ENCODE measurements around the gene PHF12. TPM values are rescaled to one million over a fixed set of nuclear protein-coding genes. Genes with fewer than 3 reads are reported as not detected.

PHF12 gene
- total and polyA plus RNA-seq, 10 of the 15 experiments (the other 5 are each of a cell fraction or from before 2014, with no cell fraction given) = 1.3 to 43.9 (median 19.2) TPM

- POLR2A ChIA-PET = interaction anchor here (0.8 kb wide), 1 partner anchor 47 kb away, joined by 3 read pairs; no protein-coding TSS in a partner anchor
- DNase-seq (ENCODE audit: low read depth, low spot score) = no peak
- Histone ChIP-seq H3K9ac (ENCODE audit: control insufficient read depth, insufficient read depth, low read length) (no peak overlapping the region), H3K27me3 (replicated peaks in 1 of 2; ENCODE audit: control insufficient read depth in 2 of 2, insufficient read depth in 2 of 2, low read length in 1 of 2) (no peaks in the 10 kb centered on the region), H3K79me2 (ENCODE audit: control insufficient read depth, insufficient read depth, low read length) (peaks cover 83% of the 10 kb centered on the region), H4K20me1 (ENCODE audit: control insufficient read depth, insufficient read depth) (no peaks in the 10 kb centered on the region), H3K4me1 (ENCODE audit: control insufficient read depth, insufficient read depth, low read length) (peaks cover 9% of the 10 kb centered on the region; the same call in 1 of the 2 replicates), H3K4me2 (ENCODE audit: control insufficient read depth, insufficient read depth) (no peak overlapping the region), H3K27ac (ENCODE audit: control insufficient read depth, insufficient read depth) (no peak overlapping the region), H2AFZ (ENCODE audit: control insufficient read depth, low read depth, low read length) (no peak overlapping the region), H3K36me3 (ENCODE audit: control insufficient read depth in 2 of 2, insufficient read depth in 2 of 2, low read length in 1 of 2) (peaks cover 0 to 21% of the 10 kb centered on the region in 2 experiments), H3K9me3 (replicated peaks; ENCODE audit: control insufficient read depth, insufficient read depth, low read length) (no peaks in the 10 kb centered on the region), H3K4me3 (no peak overlapping the region)
- no peak for ATAC-seq
- BruUV-seq (replicated peaks) = no TSS peak
- WGBS (ENCODE audit: insufficient coverage, insufficient replicate concordance, low lambda C conversion rate, missing lambda C conversion rate) = 27% methylated on average over 3 of the region's 3 CpGs
- SMC1A ChIA-PET (ENCODE audit: uncharacterized antibody, unreplicated experiment) = interaction anchor here (0.8 to 5.1 kb wide), 3 partner anchors 7 to 13 kb away, joined by 3 to 34 read pairs (median 3); no protein-coding TSS in a partner anchor
- TF ChIP-seq CBX5 (IDR thresholded peaks at IDR 0.05; ENCODE audit: low read depth) (no peak), NFIC (IDR thresholded peaks at IDR 0.05; ENCODE audit: low read depth, low read length) (no peak), SPI1 (IDR thresholded peaks at IDR 0.05; ENCODE audit: borderline replicate concordance, insufficient read depth, low read depth, low read length) (no peak), CHD1 (IDR thresholded peaks at IDR 0.05; ENCODE audit: low read depth, low read length) (no peak), SREBF1 (IDR thresholded peaks at IDR 0.05; ENCODE audit: low read length) (no peak)
- TF ChIP-seq, protein P1, sequence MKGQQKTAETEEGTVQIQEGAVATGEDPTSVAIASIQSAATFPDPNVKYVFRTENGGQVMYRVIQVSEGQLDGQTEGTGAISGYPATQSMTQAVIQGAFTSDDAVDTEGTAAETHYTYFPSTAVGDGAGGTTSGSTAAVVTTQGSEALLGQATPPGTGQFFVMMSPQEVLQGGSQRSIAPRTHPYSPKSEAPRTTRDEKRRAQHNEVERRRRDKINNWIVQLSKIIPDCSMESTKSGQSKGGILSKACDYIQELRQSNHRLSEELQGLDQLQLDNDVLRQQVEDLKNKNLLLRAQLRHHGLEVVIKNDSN (IDR thresholded peaks at IDR 0.05; ENCODE audit: borderline replicate concordance, extremely low read length, insufficient read depth, low read depth, low read length) = no peak
- RAD21 ChIA-PET (ENCODE audit: unreplicated experiment) = interaction anchor here (0.6 kb wide), 1 partner anchor 177 kb away, joined by 3 read pairs; no protein-coding TSS in a partner anchor
- intact Hi-C loops (cut with micrococcal nuclease; ENCODE audit: unreplicated experiment) = no loop called here
- in situ Hi-C loops (cut with MboI) = no loop called here
- CTCF ChIA-PET = no interaction called here
- FAIRE-seq = no peak
Measured at GRCh38 chr17:28940142-28940541, 11.2 kb downstream of the PHF12 start.

- no peak for ATAC-seq
- H2AFZ ChIP-seq (ENCODE audit: control insufficient read depth, low read depth, low read length) = no peak overlapping the region
- peaks cover 2% of the 10 kb centered on the region for H4K20me1 ChIP-seq (ENCODE audit: control insufficient read depth, insufficient read depth)
- H3K9ac ChIP-seq (ENCODE audit: control insufficient read depth, insufficient read depth, low read length) = no peak overlapping the region
- peaks cover 10% of the 10 kb centered on the region; the same call in 1 of the 2 replicates for H3K4me1 ChIP-seq (ENCODE audit: control insufficient read depth, insufficient read depth, low read length)
- H3K79me2 ChIP-seq (ENCODE audit: control insufficient read depth, insufficient read depth, low read length) = peaks cover 77% of the 10 kb centered on the region
- in situ Hi-C loops (cut with MboI) (no loop called here), intact Hi-C loops (cut with micrococcal nuclease; ENCODE audit: unreplicated experiment) (no loop called here)
- ChIA-PET CTCF (interaction anchor here (1.8 to 4.5 kb wide), 4 partner anchors 10 to 175 kb away, joined by 6 to 15 read pairs (median 8); no protein-coding TSS in a partner anchor), RAD21 (ENCODE audit: unreplicated experiment) (interaction anchor here (1.5 to 1.9 kb wide), 2 partner anchors 11 to 175 kb away, joined by 3 to 6 read pairs; no protein-coding TSS in a partner anchor), POLR2A (no interaction called here), SMC1A (ENCODE audit: uncharacterized antibody, unreplicated experiment) (interaction anchor here (0.8 to 5.1 kb wide), 3 partner anchors 11 to 186 kb away, joined by 3 to 34 read pairs (median 3); no protein-coding TSS in a partner anchor)
- no TSS peak for BruUV-seq (replicated peaks)
- no peak for DNase-seq (ENCODE audit: low read depth, low spot score)
- H3K4me3 ChIP-seq = no peak overlapping the region
- TF ChIP-seq HCFC1 (IDR thresholded peaks at IDR 0.05; ENCODE audit: low read length) = no peak
- no peak for TF ChIP-seq KDM1A (IDR thresholded peaks at IDR 0.05; ENCODE audit: borderline replicate concordance)
- no peak for TF ChIP-seq RAD21 (IDR thresholded peaks at IDR 0.05; ENCODE audit: insufficient read depth, low read depth, low read length)
- TF ChIP-seq SIX5 (IDR thresholded peaks at IDR 0.05; ENCODE audit: low read depth, low read length, severe bottlenecking) = no peak
- TF ChIP-seq, protein P2, sequence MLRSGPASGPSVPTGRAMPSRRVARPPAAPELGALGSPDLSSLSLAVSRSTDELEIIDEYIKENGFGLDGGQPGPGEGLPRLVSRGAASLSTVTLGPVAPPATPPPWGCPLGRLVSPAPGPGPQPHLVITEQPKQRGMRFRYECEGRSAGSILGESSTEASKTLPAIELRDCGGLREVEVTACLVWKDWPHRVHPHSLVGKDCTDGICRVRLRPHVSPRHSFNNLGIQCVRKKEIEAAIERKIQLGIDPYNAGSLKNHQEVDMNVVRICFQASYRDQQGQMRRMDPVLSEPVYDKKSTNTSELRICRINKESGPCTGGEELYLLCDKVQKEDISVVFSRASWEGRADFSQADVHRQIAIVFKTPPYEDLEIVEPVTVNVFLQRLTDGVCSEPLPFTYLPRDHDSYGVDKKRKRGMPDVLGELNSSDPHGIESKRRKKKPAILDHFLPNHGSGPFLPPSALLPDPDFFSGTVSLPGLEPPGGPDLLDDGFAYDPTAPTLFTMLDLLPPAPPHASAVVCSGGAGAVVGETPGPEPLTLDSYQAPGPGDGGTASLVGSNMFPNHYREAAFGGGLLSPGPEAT (IDR thresholded peaks at IDR 0.05; ENCODE audit: low read depth) = no peak
- TF ChIP-seq GABPA (IDR thresholded peaks at IDR 0.05; ENCODE audit: low read depth) = no peak
- TF ChIP-seq IKZF2 (IDR thresholded peaks at IDR 0.05) = no peak
- H3K27me3 ChIP-seq (replicated peaks in 1 of 2; ENCODE audit: control insufficient read depth in 2 of 2, insufficient read depth in 2 of 2, low read length in 1 of 2) = no peaks in the 10 kb centered on the region
- no peaks in the 10 kb centered on the region for H3K9me3 ChIP-seq (replicated peaks; ENCODE audit: control insufficient read depth, insufficient read depth, low read length)
- peaks cover 0 to 21% of the 10 kb centered on the region in 2 experiments for H3K36me3 ChIP-seq (ENCODE audit: control insufficient read depth in 2 of 2, insufficient read depth in 2 of 2, low read length in 1 of 2)
- H3K27ac ChIP-seq (ENCODE audit: control insufficient read depth, insufficient read depth) = no peak overlapping the region
- no peak overlapping the region for H3K4me2 ChIP-seq (ENCODE audit: control insufficient read depth, insufficient read depth)
- FAIRE-seq = no peak
Measured at GRCh38 chr17:28938552-28938951, 12.8 kb downstream of the PHF12 start.

All from GM12878 (cell line).